GM10266 (cell line): ENCODE data around the gene EIF2S1.

Source experiments
- DNase-seq: peaks from one replicate; pipeline ENCODE4 v3.0.0; 2012; ENCODE audit errors: extremely low spot score
- CTCF ChIP-seq: IDR thresholded peaks from 2 replicates; pipeline ENCODE4 v1.5.1; 2012; ENCODE audit warnings: mild to moderate bottlenecking, low read depth; ENCODE audit not compliant: control insufficient read depth, insufficient read depth; ENCODE audit errors: missing control alignments

The EIF2S1 gene

GRCh38 chr14:67373347-67373746 is 13.2 kb downstream of the EIF2S1 start:
- DNase-seq: peak; percentile 16
- no peak for TF ChIP-seq CTCF

GRCh38 chr14:67377916-67378315 is 17.8 kb downstream of the EIF2S1 start:
- no peak for TF ChIP-seq CTCF
- DNase-seq: no peak

- TF ChIP-seq CTCF: no peak
- no peak for DNase-seq
Observed at GRCh38 chr14:67385120-67385519, 25.0 kb downstream of the EIF2S1 start.

GRCh38 chr14:67385618-67386017 is 25.5 kb downstream of the EIF2S1 start:
- DNase-seq: no peak
- no peak for TF ChIP-seq CTCF

GRCh38 chr14:67387195-67387594 is 27.1 kb downstream of the EIF2S1 start:
- TF ChIP-seq CTCF: no peak
- no peak for DNase-seq

GRCh38 chr14:67389275-67389674 is 29.1 kb downstream of the EIF2S1 start:
- no peak for TF ChIP-seq CTCF
- no peak for DNase-seq

- DNase-seq: no peak
- TF ChIP-seq CTCF: no peak
Observed at GRCh38 chr14:67389811-67390534, 29.8 kb downstream of the EIF2S1 start.
